Inferior parietal cortex (tissue), 1 donor: ENCODE results near the gene NUDT22.

Experiments
- DNase-seq: peaks from one replicate; pipeline ENCODE4 v3.0.0-alpha.2; 2016; ENCODE audit errors: extremely low spot score

The NUDT22 gene

GRCh38 chr11:64206457-64207255 lies 19.4 kb upstream of the NUDT22 start, which contains the start of gene FERMT3:
Gene FERMT3, plus strand, starts transcription at chr11:64206721. Its CDS starts 644 bp downstream, at chr11:64207365.
- no peak for DNase-seq

GRCh38 chr11:64207256-64208085 lies 18.6 kb upstream of the NUDT22 start:
- no peak for DNase-seq

- no peak for DNase-seq
Measured at GRCh38 chr11:64208086-64208795, 17.8 kb upstream of the NUDT22 start.

GRCh38 chr11:64208796-64209562 lies 17.1 kb upstream of the NUDT22 start:
- no peak for DNase-seq

- no peak for DNase-seq
Measured at GRCh38 chr11:64209563-64209843, 16.6 kb upstream of the NUDT22 start.

DNA sequence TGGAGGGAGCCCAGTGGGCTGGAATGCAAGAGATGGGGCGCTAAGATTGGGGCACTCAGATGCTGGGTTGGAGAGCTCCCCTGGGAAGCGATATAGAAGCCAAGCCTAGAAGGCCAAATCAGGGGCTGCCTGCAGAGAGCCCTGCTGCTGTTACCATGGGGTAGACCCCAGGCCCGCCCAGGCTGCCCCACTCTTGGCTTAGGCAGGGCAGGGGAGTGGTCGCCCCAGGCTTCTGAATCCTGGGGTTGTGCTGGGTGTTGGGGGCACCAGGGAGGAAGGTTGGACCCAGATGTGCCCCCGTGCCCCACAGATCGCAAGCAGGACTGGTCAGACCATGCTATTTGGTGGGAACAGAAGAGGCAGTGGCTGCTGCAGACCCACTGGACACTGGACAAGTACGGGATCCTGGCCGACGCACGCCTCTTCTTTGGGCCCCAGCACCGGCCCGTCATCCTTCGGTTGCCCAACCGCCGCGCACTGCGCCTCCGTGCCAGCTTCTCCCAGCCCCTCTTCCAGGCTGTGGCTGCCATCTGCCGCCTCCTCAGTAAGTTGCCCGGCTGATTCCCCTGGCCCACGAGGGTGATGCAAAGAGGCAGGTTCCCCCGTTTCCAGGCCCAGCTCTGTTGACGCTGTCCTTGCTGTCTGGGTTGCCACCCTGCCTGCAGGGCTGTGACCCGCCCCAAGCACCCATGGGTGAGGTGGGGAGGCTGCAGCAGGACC lies 15.6 kb upstream of the NUDT22 start:
- no peak for DNase-seq

DNA sequence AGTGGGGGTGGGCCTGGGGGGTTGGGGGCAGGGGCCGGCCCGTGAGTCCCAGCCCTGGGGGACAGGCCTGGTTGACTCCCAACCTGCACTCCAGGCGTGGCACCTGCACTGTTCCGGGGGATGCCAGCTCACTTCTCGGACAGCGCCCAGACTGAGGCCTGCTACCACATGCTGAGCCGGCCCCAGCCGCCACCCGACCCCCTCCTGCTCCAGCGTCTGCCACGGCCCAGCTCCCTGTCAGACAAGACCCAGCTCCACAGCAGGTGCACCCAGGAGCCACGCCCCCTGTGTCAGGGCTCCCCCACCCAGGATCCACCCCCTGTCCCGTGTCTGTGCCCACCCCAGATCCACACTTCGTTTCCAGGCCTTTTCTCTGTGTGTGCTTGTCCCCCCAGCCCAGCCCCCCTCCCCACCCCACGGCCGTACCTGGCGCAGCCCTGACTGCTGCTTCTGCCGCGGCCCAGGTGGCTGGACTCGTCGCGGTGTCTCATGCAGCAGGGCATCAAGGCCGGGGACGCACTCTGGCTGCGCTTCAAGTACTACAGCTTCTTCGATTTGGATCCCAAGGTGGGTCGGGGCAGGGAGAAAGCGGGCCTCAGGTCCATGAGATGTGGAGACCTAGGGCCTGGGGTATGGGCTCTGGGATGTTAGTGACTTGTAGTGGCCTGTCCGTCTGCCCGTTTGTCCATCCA lies 14.7 kb upstream of the NUDT22 start:
- DNase-seq = no peak

DNA sequence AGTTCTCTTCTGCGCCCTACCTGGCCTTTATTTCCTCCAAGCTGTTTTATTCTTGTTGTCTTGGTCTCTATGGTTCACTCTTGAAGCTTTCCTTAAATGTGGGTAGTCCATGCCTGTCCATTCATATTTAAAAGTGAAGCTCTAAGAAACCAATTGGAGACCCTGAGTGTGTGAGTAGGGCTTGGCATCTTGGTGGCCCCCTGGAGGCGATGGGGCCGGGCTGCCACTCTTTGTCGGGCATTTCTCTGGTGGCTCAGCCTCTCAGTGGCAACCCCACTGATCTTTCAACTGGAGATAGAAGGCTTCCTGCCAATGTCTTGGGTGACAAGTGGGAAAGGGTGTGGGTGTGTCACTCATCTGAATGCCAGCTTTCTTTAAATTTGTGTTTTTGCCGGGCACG lies 9.2 kb upstream of the NUDT22 start:
- DNase-seq = no peak

- no peak for DNase-seq
Measured at GRCh38 chr11:64218628-64219353, 7.3 kb upstream of the NUDT22 start.

- no peak for DNase-seq
Measured at GRCh38 chr11:64219354-64219684, 6.8 kb upstream of the NUDT22 start.

- DNase-seq = no peak
Measured at GRCh38 chr11:64219755-64220154, 6.3 kb upstream of the NUDT22 start.

GRCh38 chr11:64220271-64220670 lies 5.8 kb upstream of the NUDT22 start:
- DNase-seq = no peak

- no peak for DNase-seq
Measured at GRCh38 chr11:64220798-64221197, 5.3 kb upstream of the NUDT22 start.

DNA sequence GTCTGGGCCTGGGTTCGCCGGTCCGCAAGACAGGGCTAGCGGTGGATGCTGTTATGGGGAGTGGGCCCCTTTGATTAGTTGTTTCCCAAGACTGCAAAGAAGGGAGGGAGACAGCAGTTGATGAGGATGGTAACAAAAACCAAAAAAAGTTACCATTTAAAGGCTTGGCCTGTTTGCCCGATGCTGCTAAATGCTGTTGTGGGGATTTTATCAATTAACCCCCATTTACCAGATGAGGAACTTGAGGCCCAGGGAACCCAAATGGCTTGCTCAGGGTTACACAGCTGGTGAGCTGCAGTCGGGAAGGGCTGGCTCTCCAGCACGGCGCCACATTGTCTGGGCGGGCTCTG lies 3.4 kb upstream of the NUDT22 start:
- no peak for DNase-seq

DNA sequence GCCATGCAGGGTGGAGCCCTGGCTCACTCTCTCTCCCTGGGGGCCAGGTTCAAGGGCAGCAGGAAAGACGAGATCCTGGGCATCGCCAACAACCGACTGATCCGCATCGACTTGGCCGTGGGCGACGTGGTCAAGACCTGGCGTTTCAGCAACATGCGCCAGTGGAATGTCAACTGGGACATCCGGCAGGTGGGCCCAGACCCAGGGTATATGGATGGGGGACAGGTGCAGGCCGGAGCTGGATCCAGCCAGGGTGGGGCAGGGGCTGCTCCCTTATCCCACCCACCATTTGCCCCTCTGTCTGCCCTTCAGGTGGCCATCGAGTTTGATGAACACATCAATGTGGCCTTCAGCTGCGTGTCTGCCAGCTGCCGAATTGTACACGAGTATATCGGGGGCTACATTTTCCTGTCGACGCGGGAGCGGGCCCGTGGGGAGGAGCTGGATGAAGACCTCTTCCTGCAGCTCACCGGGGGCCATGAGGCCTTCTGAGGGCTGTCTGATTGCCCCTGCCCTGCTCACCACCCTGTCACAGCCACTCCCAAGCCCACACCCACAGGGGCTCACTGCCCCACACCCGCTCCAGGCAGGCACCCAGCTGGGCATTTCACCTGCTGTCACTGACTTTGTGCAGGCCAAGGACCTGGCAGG lies 2.9 kb upstream of the NUDT22 start:
- DNase-seq = no peak

DNA sequence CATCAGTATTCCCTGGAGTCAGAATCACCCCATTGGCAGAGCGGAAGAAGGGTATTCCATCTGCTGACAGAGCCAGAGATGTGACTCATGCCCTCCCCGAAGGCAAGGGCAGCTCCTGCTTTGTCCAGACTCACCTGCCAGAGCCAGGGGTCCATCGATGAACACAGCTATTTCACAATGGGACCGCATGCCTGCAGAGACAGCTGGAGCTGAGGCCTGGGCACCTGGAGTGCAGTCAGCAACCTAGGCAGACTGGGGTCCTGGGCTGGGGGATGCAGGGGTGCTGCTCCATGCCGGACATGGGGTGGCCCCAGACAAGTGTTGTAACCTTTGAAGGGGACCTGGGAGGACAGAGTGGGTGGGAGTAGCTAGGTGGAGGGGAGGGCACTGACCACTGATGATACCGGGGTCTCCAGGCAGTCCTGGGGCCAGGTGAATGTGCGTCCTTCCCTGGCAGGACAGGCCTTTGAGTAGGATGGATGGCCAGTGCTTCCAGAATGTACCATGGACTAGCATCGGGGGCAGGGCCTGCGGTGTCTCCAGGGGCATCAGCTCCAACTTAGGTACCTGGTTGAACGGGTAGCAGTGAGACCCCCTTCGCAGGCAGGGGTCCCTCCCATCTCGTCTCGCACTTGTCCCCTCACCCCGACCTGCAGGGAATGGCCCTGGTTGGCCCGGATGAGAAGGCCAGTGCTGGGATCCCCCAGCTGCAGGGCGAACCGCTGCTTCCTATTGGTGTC lies 1.8 kb upstream of the NUDT22 start:
- no peak for DNase-seq

- DNase-seq = no peak
Measured at GRCh38 chr11:64224891-64225607, 1.0 kb upstream of the NUDT22 start.

DNA sequence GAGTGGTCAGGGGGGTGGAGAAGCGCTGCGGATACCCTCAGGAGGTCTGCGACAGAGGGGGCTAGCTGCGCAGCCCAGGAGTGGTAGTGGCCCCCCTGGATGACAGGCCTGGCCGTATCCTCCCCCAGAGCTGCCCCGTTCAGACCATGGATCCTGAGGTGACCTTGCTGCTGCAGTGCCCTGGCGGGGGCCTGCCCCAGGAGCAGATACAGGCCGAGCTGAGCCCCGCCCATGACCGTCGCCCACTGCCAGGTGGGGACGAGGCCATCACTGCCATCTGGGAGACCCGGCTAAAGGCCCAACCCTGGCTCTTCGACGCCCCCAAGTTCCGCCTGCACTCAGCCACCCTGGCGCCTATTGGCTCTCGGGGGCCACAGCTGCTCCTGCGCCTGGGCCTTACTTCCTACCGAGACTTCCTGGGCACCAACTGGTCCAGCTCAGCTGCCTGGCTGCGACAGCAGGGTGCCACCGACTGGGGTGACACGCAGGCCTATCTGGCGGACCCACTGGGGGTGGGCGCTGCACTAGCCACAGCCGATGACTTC lies 505 bp downstream of the NUDT22 start:
- DNase-seq = no peak
